Muscle layer of colon (tissue), 2 donors: ENCODE measurements around the gene ABCB9.

Experiments used
- H3K27ac ChIP-seq: one replicate; pipeline ENCODE4 v1.7.0; 2013; ENCODE audit warnings: low read depth, mild to moderate bottlenecking, low read length, moderate library complexity
- H3K27me3 ChIP-seq, 2 donors: one replicate each; pipeline ENCODE4 v1.7.0; 2013; ENCODE audit warnings: low read length in 2 of 2, mild to moderate bottlenecking in 2 of 2; ENCODE audit not compliant: insufficient read depth in 2 of 2, control insufficient read depth in 1 of 2
- H3K36me3 ChIP-seq: one replicate; pipeline ENCODE4 v1.7.0; 2013; ENCODE audit warnings: mild to moderate bottlenecking, low read length; ENCODE audit not compliant: insufficient read depth
- H3K4me1 ChIP-seq: one replicate; pipeline ENCODE4 v1.7.0; 2013; ENCODE audit warnings: mild to moderate bottlenecking, low read length; ENCODE audit not compliant: insufficient read depth
- H3K4me3 ChIP-seq, 2 donors: one replicate each; pipeline ENCODE4 v1.7.0; 2013; ENCODE audit warnings: low read length in 2 of 2, low read depth in 1 of 2, mild to moderate bottlenecking in 1 of 2, moderate library complexity in 1 of 2
- H3K9ac ChIP-seq: one replicate; pipeline ENCODE4 v1.7.0; 2013; ENCODE audit warnings: low read length
- H3K9me3 ChIP-seq: one replicate; pipeline ENCODE4 v1.7.0; 2013; ENCODE audit warnings: mild to moderate bottlenecking, low read length
- donor health status: abdominal sarcoma.
- donor health status: Adenocarcinoma of cecum.

The ABCB9 gene

DNA sequence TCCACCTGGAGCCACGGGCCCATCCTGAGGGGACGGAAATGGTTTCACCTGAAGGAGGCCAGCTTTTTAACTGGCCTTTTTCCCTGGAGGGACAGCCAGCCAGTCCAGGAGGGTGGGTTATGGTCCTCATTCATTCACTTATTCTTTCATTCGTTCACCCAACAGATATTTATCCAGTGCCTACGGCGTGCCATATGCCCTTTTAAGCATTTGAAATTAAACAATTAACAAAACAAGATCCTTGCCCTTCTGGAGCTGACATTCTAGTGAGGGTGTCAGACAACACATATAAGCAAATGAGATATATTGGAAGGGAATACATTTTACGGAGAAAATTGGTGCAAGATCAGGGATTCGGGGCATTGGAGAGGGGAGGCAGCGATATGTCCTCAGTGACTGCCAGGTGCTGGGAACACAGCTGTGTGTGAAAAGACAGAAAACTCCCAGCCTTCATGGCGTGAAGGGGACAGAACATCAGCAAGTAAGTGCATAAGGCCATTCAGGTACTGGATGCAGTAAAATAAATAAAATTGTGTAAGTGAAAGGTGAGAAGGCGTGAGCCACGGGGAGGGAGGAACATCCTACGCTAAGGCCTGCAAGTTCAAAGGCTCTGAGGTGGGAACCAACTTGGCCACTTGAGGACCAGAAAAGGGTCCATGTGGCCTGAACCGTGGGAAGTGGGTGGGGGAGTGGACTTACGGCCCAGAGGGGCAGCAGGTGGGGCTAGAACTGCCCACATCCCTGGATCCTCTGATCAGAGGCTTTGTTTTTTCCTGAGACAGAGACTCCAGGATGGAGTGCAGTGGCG, 684 bp upstream of the ABCB9 start:
- H3K4me3 ChIP-seq, result no peak overlapping the region
- H3K27ac ChIP-seq, result peak overlapping the region; percentile 42

DNA sequence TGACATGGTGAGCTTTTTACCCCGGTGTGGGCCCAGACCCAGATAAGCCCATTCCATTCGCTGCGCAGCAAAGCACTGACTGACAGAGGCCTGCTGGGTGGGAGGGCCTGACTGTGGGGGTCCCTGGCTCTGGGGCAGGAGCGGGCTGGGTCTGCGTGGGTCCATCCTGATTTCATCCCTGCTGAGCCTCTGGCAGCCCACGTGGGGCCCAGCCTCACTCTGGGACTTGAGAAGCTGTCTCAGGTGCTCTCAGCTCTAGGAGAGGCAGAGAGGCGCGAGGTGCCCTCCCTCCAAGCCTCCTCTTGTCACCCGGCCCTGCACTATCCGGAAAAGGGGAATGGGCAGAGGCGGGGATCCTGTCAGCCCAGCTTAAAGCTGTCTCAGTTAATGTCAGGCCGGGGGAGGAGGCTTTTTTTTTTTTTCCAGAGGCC, 927 bp downstream of the ABCB9 start:
- H3K36me3 ChIP-seq, result no peaks in the 10 kb centered on the region
- no peaks in the 10 kb centered on the region for H3K27me3 ChIP-seq
- H3K9ac ChIP-seq, result no peak overlapping the region
- H3K4me3 ChIP-seq, result peak overlapping the region; percentile 21 to 61
- H3K9me3 ChIP-seq, result no peaks in the 10 kb centered on the region
- peak overlapping the region; percentile 4 for H3K27ac ChIP-seq
- H3K4me1 ChIP-seq, result peaks cover 15% of the 10 kb centered on the region

More for the DNA sequence above, 684 bp upstream of the ABCB9 start:
- H3K9me3 ChIP-seq, result no peaks in the 10 kb centered on the region
- H3K9ac ChIP-seq, result no peak overlapping the region
- no peaks in the 10 kb centered on the region for H3K36me3 ChIP-seq
- H3K4me1 ChIP-seq, result peaks cover 15% of the 10 kb centered on the region
- H3K27me3 ChIP-seq, result no peaks in the 10 kb centered on the region

DNA sequence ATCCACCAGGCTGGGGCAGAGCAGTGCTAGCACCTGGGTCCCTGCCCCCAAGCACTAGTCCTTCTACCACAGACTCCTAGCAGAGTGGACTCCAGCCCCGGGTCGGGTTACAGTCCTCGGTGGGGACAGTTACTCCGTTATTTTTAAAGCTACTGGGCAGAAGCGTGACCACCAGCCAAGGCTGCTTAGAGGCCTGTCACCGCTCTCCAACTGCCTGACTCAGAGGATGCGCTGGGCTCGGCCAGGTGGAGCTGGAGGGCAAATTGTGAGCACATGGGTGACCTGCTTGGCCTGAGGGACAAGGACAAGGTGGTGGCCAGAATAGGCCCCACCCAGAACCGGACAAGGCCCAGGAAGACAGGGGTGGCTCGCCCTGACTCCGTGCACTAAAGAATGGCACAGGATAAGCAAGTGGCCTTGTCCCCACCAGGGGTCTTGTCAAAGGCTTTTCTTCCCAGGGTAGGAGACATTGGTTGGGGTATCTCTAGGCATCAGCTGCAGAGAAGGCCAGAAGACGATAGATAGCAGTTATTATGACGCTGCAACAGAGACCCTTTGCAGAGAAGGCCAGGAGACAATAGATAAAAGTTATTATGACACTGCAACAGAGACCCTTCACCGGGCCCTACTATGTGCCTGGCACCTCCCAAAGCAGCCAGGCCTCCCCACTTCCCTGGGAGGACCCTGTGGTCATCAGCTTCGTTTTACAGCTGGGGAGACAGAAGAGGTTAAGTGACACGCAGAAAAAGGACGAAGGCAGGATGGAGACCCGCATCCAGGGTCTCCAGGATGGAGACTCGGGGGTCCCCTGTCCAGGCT, 1.6 kb downstream of the ABCB9 start:
- Histone ChIP-seq H3K9me3 (no peaks in the 10 kb centered on the region), H3K9ac (no peak overlapping the region), H3K4me3 (peak overlapping the region in 1 of 2 donors; percentile 5), H3K4me1 (peaks cover 15% of the 10 kb centered on the region), H3K27ac (no peak overlapping the region), H3K36me3 (no peaks in the 10 kb centered on the region), H3K27me3 (no peaks in the 10 kb centered on the region)

DNA sequence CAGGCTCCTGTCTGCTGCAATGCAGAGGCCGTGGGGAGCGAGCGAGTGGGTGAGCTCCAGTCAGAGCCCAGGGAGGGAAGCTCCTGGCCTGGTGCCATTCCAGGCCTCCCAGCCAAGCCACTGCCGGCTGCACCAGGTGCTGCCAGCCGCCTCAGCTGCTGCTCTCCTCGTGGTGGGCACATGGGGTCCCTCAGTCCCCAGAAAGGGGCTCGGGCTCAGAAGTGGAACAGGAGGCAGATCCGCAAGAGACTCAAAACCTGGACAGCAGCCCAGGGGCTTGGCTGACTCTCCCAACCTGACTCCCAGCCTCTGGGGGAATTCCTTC, 2.4 kb downstream of the ABCB9 start:
- peaks cover 15% of the 10 kb centered on the region for H3K4me1 ChIP-seq
- no peaks in the 10 kb centered on the region for H3K27me3 ChIP-seq
- H3K36me3 ChIP-seq, result no peaks in the 10 kb centered on the region
- no peak overlapping the region for H3K9ac ChIP-seq
- no peak overlapping the region for H3K27ac ChIP-seq
- H3K9me3 ChIP-seq, result no peaks in the 10 kb centered on the region
- peak overlapping the region in 1 of 2 donors; percentile 5 for H3K4me3 ChIP-seq

DNA sequence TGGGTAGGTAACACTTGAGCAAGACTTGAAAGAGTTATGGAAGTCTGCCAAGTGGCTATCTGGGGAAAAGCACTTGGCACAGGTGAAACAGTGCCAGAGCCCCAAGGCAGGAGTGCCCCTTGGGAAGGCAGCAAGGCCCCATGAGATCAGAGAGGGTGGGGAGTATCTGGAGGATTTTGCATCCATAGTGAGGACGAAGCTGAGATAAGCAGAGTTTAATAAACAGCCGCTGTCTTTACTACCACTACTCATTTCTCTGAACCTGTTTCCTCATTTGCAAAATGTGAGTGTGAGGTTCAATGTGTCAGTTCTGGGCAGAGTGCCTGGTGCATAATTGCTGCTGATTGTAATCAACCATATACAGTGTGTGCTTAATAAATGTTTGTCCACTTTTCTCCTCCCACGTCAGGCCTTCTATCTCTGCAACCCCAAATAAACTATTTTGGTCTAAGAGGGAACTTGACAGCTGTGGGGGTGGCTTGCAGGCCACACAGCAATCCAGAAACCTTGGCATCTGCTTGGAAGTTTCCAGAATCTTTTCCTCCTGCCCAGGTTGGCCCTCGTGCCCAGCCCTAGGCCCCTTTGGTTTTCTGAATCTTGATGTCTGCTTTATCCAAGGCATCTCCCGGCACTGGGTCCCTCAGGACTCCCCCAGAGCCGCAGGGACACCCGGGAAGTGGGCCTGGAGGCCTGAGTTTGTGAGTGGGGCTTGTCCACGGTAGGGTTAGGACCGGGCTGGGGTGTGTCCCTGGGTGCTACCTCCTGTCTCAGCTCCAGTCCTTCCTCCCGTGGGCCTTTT, 4.5 kb downstream of the ABCB9 start:
- Histone ChIP-seq H3K36me3 (no peaks in the 10 kb centered on the region), H3K27me3 (no peaks in the 10 kb centered on the region), H3K27ac (no peak overlapping the region), H3K4me3 (no peak overlapping the region), H3K9me3 (no peaks in the 10 kb centered on the region), H3K9ac (no peak overlapping the region), H3K4me1 (peaks cover 15% of the 10 kb centered on the region)

DNA sequence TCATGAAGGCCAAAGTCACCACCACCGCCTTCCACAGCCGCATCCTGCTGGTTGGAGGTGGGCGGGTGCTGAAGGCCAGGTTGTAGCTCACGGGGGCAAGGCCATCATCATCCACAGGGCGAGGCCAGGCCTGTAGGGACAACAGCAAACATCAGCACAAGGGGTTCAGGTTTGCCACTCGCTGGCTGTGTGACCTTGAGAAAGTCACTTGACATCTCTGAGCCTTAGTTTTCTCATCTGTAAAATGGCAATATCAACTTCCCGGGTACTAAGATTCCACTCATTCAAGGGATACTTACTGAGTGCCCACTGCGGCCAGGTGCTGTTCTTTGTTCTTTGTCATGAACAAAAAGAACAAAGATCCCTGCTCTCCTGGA, 6.1 kb downstream of the ABCB9 start:
- no peaks in the 10 kb centered on the region for H3K36me3 ChIP-seq
- no peaks in the 10 kb centered on the region for H3K9me3 ChIP-seq
- no peak overlapping the region for H3K27ac ChIP-seq
- peaks cover 8% of the 10 kb centered on the region for H3K4me1 ChIP-seq
- H3K27me3 ChIP-seq, result no peaks in the 10 kb centered on the region
- no peak overlapping the region for H3K4me3 ChIP-seq
- H3K9ac ChIP-seq, result no peak overlapping the region

DNA sequence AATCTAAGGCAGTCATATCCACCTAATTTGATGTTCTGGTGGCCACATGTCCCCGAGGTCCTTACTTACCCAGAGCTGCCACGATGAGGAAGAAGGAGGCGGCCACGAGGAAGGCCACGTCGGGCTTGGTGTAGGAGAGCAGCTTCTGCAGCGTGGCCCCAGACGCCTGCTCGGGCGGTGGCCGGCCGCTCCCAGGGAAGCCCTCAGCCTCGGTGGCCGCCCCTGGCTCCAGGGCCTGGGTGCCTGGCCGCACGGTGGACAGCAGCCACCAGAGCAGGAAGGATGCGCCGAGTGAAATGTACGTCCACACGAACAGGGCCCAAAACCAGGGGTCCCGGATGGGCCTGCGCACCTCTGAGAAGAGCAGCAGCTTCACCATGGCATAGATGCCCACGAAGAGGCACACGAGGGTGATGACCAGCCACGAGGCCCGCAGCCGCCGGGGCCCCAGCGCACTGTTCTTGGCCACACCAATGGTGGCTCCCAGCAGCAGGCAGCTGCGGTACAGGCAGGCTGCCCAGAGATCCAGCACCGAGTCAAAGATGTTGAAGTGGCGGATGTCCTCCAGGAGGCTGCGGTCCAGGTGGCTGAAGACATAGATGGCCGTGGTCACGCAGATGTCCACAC, 6.6 kb downstream of the ABCB9 start:
- Histone ChIP-seq H3K4me1 (peaks cover 8% of the 10 kb centered on the region), H3K27ac (no peak overlapping the region), H3K4me3 (no peak overlapping the region), H3K36me3 (no peaks in the 10 kb centered on the region), H3K9me3 (no peaks in the 10 kb centered on the region), H3K9ac (no peak overlapping the region), H3K27me3 (no peaks in the 10 kb centered on the region)

DNA sequence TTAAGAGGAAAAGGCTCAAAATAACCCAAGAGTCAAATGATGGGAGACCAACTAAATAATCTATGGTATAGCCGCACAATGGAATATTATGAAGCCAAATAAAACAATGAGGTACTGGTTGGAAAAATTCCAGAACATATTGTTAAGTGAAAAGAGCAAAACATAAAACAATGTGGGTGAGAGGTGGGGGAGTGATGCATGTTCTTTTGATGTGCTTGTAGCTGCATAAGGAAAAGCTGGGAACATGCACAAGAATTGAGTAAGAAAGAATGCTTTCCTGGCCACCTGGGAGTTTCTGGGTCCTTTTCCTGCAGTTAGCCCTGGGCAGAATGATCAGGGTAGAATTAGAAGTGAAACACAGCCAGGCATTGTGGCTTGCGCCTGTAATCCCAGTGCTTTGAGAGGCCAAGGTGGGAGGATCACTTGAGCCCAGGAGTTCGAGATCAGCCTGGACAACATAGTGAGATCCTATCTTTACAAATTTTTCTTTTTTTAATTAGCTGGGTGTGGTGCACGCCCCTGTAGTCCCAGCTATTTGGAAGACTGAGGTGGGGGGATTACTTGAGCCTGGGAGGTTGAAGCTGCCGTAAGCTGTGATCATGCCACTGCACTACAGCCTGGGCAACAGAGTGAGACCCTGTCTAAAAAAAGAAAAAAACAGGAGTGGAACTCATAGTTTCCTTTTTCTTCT, 7.9 kb downstream of the ABCB9 start:
- Histone ChIP-seq H3K4me1 (peaks cover under 1% of the 10 kb centered on the region), H3K9ac (no peak overlapping the region), H3K9me3 (no peaks in the 10 kb centered on the region), H3K4me3 (no peak overlapping the region), H3K36me3 (no peaks in the 10 kb centered on the region), H3K27ac (no peak overlapping the region), H3K27me3 (no peaks in the 10 kb centered on the region)

DNA sequence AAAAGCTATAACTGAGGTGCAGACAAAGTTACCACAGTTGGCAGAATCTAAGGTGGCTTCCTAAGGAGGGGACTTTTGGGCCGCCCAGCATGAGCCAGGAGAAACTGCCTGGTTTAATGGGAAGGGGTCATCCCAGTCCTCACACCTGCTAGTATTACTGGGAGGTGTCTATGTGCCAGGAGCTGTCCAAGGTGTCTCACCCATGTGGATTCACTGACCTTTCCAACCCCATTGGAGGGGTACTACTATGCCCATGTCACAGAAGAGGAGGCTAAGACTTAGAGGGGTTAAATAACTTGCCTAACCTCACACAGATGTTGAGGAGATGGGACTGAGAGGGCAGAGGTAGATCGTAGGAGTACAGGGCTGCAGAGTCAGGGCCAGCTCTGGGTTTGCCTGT, 10.2 kb downstream of the ABCB9 start:
- Histone ChIP-seq H3K27ac (no peak overlapping the region), H3K36me3 (no peaks in the 10 kb centered on the region), H3K4me3 (no peak overlapping the region), H3K9me3 (no peaks in the 10 kb centered on the region), H3K9ac (no peak overlapping the region), H3K4me1 (no peaks in the 10 kb centered on the region), H3K27me3 (no peaks in the 10 kb centered on the region)

DNA sequence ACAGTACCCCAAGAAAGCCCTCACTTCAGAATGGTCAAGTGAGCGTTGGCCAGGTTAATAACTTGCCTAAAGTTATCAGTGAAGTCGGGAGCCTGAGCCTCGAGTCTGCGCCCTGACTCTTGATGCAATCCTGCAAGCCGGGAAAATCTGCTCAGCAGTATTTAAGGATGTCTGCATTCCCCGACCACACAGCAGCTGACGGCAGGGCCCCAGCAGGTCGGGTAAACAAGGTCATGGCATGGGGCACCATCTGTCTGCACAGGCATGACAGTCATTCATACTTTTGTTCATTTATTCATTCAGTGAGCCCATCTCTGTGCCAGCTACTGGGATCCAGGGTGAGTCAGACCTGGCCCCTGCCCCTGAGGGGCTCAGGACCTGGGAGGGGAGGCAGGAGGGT, 11.1 kb downstream of the ABCB9 start:
- H3K27me3 ChIP-seq, result no peaks in the 10 kb centered on the region
- H3K4me1 ChIP-seq, result no peaks in the 10 kb centered on the region
- H3K9me3 ChIP-seq, result no peaks in the 10 kb centered on the region
- no peaks in the 10 kb centered on the region for H3K36me3 ChIP-seq
- H3K27ac ChIP-seq, result no peak overlapping the region
- no peak overlapping the region for H3K4me3 ChIP-seq
- H3K9ac ChIP-seq, result no peak overlapping the region
